Neuronal stem cell (in vitro differentiated cells): ENCODE results near the gene CCDC57.

Experiments
- DNase-seq: peaks from one replicate; pipeline ENCODE4 v3.0.0-alpha.2; 2013; ENCODE audit warnings: low spot score
- H2AFZ ChIP-seq: one replicate; pipeline ENCODE4 v1.6.1; 2013; ENCODE audit warnings: mild to moderate bottlenecking, low read length, inconsistent platforms
- H2AK5ac ChIP-seq: 2 replicates; pipeline ENCODE4 v1.6.1; 2013; ENCODE audit warnings: low read depth, mild to moderate bottlenecking, inconsistent platforms, low read length, moderate library complexity, mixed read lengths
- H2BK120ac ChIP-seq: 2 replicates; pipeline ENCODE4 v1.6.1; 2013; ENCODE audit warnings: low read depth, mild to moderate bottlenecking, inconsistent platforms, low read length, moderate library complexity, mixed read lengths
- H2BK12ac ChIP-seq: one replicate; pipeline ENCODE4 v1.6.1; 2013; ENCODE audit warnings: low read length, inconsistent platforms
- H2BK15ac ChIP-seq: 2 replicates; pipeline ENCODE4 v1.6.1; 2013; ENCODE audit warnings: mild to moderate bottlenecking, low read length, inconsistent platforms, mixed read lengths
- H2BK5ac ChIP-seq: one replicate; pipeline ENCODE4 v1.6.1; 2013; ENCODE audit warnings: inconsistent platforms, mild to moderate bottlenecking, low read length, moderate library complexity
- H3K14ac ChIP-seq: one replicate; pipeline ENCODE4 v1.6.1; 2013; ENCODE audit warnings: low read length, inconsistent platforms
- H3K18ac ChIP-seq: 2 replicates; pipeline ENCODE4 v1.6.1; 2013; ENCODE audit warnings: low read length, inconsistent platforms
- H3K23ac ChIP-seq: 2 replicates; pipeline ENCODE4 v1.6.1; 2013; ENCODE audit warnings: low read depth, mild to moderate bottlenecking, mixed read lengths, low read length, inconsistent platforms; ENCODE audit not compliant: poor library complexity
- H3K27ac ChIP-seq: replicated peaks from 3 replicates; pipeline ENCODE4 v1.5.1; 2013; ENCODE audit warnings: low read length, inconsistent platforms
- H3K27me3 ChIP-seq, 3 experiments: 2 replicates each; pipeline ENCODE4 v1.6.1; 2013; ENCODE audit warnings: low read length in 3 of 3, mild to moderate bottlenecking in 2 of 3, inconsistent platforms in 1 of 3, low read depth in 1 of 3, mixed read lengths in 1 of 3, moderate library complexity in 1 of 3; ENCODE audit not compliant: control insufficient read depth in 3 of 3, insufficient read depth in 3 of 3
- H3K36me3 ChIP-seq, 2 donors: replicated peaks in 1 of 2; 2 replicates each; pipeline ENCODE4 v1.6.1; 2013; ENCODE audit warnings: low read length in 2 of 2; ENCODE audit not compliant: control insufficient read depth in 2 of 2, insufficient read depth in 2 of 2
- H3K4ac ChIP-seq: 2 replicates; pipeline ENCODE4 v1.6.1; 2013; ENCODE audit warnings: inconsistent platforms, mild to moderate bottlenecking, low read length, moderate library complexity
- H3K4me1 ChIP-seq, 2 donors: 1 replicate in 1 of 2; 2 replicates in 1 of 2; pipeline ENCODE4 v1.6.1; 2013; ENCODE audit warnings: low read length in 2 of 2, low read depth in 1 of 2; ENCODE audit not compliant: control insufficient read depth in 2 of 2, insufficient read depth in 1 of 2
- H3K4me2 ChIP-seq: one replicate; pipeline ENCODE4 v1.6.1; 2013; ENCODE audit warnings: mild to moderate bottlenecking, low read length, inconsistent platforms; ENCODE audit not compliant: insufficient read depth, poor library complexity, severe bottlenecking
- H3K4me3 ChIP-seq, 2 donors: 2 replicates each; pipeline ENCODE4 v1.5.1; 2013; ENCODE audit warnings: low read length in 2 of 2, mild to moderate bottlenecking in 2 of 2, inconsistent platforms in 1 of 2, moderate library complexity in 1 of 2
- H3K79me1 ChIP-seq: one replicate; pipeline ENCODE4 v1.6.1; 2013; ENCODE audit warnings: low read depth, mild to moderate bottlenecking, inconsistent platforms, low read length, moderate library complexity
- H3K9ac ChIP-seq: one replicate; pipeline ENCODE4 v1.6.1; 2013; ENCODE audit warnings: mild to moderate bottlenecking, low read depth, low read length, inconsistent platforms; ENCODE audit not compliant: poor library complexity
- H3K9me3 ChIP-seq, 2 donors: replicated peaks in 1 of 2; 2 replicates each; pipeline versions ENCODE3 to v1.6.1; 2013; ENCODE audit warnings: low read length in 2 of 2, mild to moderate bottlenecking in 2 of 2, inconsistent platforms in 1 of 2, low read depth in 1 of 2, mixed read lengths in 1 of 2, moderate library complexity in 1 of 2; ENCODE audit not compliant: control insufficient read depth in 2 of 2, insufficient read depth in 1 of 2
- H4K8ac ChIP-seq: one replicate; pipeline ENCODE4 v1.6.1; 2013; ENCODE audit warnings: low read depth, mild to moderate bottlenecking, inconsistent platforms, low read length, moderate library complexity
- H4K91ac ChIP-seq: one replicate; pipeline ENCODE4 v1.6.1; 2013; ENCODE audit warnings: low read length, low read depth, mild to moderate bottlenecking, inconsistent platforms; ENCODE audit not compliant: poor library complexity
- WGBS, 2 donors: extraction: QIAGEN DNeasy Blood & Tissue Kit; methylation state at CpG; one replicate each; pipeline ENCODE4 v1.1.7; 2013; ENCODE audit warnings: missing lambda C conversion rate in 2 of 2, mixed read lengths in 1 of 2; ENCODE audit not compliant: insufficient read length in 2 of 2, insufficient replicate concordance in 1 of 2; ENCODE audit errors: extremely low coverage in 2 of 2; 5-methylcytosine and 5-hydroxymethylcytosine counted together

The CCDC57 gene

DNA sequence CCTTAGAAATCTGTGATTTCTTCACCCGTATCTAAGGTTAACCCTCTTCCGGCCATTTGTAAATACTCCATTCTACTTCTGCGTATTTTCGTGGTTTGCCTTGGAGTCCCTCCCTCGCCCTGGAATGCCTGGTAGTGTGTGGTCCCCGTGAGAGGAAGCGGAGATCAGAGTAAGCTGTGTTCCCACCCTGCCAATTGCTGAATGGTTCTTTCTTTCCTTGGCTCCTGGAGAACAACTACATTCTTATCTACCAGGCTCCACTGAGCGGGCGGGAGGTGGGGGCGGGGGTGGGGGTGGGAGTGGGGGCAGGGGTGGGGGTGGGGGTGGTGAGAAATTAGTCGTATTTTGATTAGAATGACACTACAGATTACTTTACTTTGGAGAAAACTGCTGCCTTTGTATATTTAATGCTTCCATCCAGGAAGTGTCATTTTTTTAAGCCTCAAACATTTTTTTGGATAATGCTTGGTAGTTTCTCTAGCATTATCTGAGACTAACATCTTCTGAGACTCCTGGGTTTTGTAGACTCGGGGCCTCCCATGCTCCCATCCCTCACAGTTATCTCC is 93.7 kb downstream of the CCDC57 start:
- peak overlapping the region; percentile 92 for H2BK120ac ChIP-seq
- no peak overlapping the region for H3K4ac ChIP-seq
- peak overlapping the region; percentile 48 for H2BK12ac ChIP-seq
- H3K79me1 ChIP-seq: peaks cover 3% of the 10 kb centered on the region
- peak overlapping the region; percentile 86 for H3K14ac ChIP-seq
- peak overlapping the region; percentile 4 for H2AFZ ChIP-seq
- H3K36me3 ChIP-seq: peaks cover 1 to 2% of the 10 kb centered on the region in 2 donors
- H2AK5ac ChIP-seq: peak overlapping the region; percentile 79
- no peak overlapping the region for H3K4me3 ChIP-seq
- peak overlapping the region; percentile 99 for H2BK15ac ChIP-seq
- no peak overlapping the region for H3K9ac ChIP-seq
- no peak overlapping the region for H3K4me2 ChIP-seq
- H3K23ac ChIP-seq: peak overlapping the region; percentile 44
- no peak overlapping the region for H4K8ac ChIP-seq
- H4K91ac ChIP-seq: peak overlapping the region; percentile 87
- DNase-seq: peak; percentile 38
- peak overlapping the region; percentile 33 for H2BK5ac ChIP-seq
- H3K4me1 ChIP-seq: peaks cover 22 to 23% of the 10 kb centered on the region in 2 donors
- H3K27me3 ChIP-seq: no peaks in the 10 kb centered on the region
- H3K18ac ChIP-seq: peak overlapping the region; percentile 93
- WGBS, 2 donors: no CpG with 5 or more reads among the region's 12 CpGs
- no peaks in the 10 kb centered on the region for H3K9me3 ChIP-seq
- H3K27ac ChIP-seq: peak overlapping the region; percentile 68

DNA sequence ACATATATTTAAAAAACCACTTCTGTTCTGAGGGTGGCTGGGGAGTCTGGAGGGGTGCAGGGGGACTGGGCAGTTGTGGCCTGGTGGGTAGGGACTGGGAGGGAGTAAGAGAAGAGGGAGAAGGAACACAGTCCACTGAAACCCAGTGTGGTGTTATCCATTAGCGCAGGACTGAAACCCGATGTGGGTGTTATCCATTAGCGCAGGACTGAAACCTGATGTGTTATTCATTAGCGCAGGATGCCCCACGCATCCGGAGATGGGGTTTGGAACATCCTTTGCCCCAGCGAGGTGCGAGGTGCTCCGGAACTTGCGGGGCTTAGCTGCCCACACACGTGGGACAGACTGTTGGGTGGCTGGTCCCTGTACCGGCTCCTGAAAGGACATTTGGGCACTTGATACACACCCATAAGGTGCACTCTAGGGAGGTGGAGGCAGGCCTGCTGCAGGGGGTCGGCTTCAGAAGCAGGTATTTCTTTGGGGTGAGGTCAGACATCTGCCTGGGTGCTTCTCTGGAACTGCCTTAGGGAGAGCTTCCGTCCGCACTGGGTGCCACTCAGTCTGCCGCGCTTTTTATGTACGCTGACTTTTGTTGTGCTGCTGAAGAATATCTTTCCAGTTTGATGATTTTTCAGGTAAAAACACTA is 94.4 kb downstream of the CCDC57 start:
- WGBS, 2 donors: no CpG with 5 or more reads among the region's 18 CpGs
- peak overlapping the region; percentile 3 for H3K14ac ChIP-seq

DNA sequence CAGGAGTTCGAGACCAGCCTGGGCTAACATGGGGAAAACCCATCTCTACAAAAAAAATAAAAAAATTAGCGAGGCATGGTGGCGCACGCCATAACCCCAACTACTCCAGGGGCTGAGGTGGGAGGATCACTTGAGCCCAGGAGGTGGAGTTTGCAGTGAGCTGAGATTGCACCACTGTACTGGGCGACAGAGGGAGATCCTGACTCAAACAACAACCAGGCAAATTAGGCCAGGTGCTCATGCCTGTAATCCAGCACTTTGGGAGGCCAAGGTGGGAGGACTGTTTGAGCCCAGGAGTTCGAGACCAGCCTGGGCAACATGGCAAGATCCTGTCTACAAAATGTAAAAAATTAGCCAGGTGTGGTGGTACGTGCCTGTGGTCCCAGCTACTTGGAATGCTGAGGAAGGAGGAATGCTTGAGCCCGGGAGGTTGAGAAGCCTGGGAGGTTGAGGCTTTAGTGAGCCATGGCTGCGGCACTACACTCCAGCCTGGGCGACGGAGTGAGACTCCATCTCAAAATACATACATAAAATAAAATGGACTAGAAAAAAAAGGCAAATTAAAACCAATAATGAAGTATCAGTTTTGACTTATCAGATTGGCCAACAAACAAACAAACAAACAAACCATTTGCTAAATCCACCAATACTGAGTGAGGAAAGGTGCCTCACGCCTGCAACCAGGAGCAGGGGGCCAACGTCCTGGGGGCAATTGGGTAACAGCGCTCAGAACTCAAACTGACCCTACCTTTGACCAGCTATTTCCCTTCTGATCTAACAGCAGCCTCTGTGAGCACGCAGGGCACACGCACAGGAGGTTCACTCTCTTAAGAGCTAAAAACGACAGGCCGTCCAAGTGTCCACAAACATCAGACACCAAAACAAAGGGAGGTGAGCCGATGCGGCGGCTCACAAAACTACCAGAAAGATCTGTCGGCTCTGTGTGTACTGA is 95.2 kb downstream of the CCDC57 start:
- Histone ChIP-seq H3K79me1 (peaks cover 3% of the 10 kb centered on the region), H3K9me3 (no peaks in the 10 kb centered on the region), H3K18ac (peak overlapping the region; percentile 61), H3K36me3 (peaks cover 8 to 11% of the 10 kb centered on the region in 2 donors), H3K9ac (no peak overlapping the region), H4K91ac (peak overlapping the region; percentile 74), H3K4me2 (no peak overlapping the region), H3K23ac (no peak overlapping the region), H4K8ac (no peak overlapping the region), H3K4ac (peak overlapping the region; percentile 87), H3K27me3 (no peaks in the 10 kb centered on the region), H3K4me1 (peaks cover 22 to 23% of the 10 kb centered on the region in 2 donors), H2AFZ (no peak overlapping the region), H2BK15ac (no peak overlapping the region), H2BK5ac (no peak overlapping the region), H2BK120ac (peak overlapping the region; percentile 63), H3K27ac (no peak overlapping the region), H2BK12ac (no peak overlapping the region), H3K4me3 (no peak overlapping the region), H2AK5ac (peak overlapping the region; percentile 19), H3K14ac (no peak overlapping the region)
- DNase-seq: no peak
- no CpG with 5 or more reads among the region's 22 CpGs for WGBS, 2 donors

More for the DNA sequence above, 94.4 kb downstream of the CCDC57 start:
- Histone ChIP-seq H3K27ac (peak overlapping the region; percentile 68), H3K9me3 (no peaks in the 10 kb centered on the region), H3K79me1 (peaks cover 3% of the 10 kb centered on the region), H3K36me3 (peaks cover 5 to 6% of the 10 kb centered on the region in 2 donors), H3K4ac (no peak overlapping the region), H3K18ac (peak overlapping the region; percentile 96), H3K23ac (no peak overlapping the region), H2AFZ (peak overlapping the region; percentile 4), H4K91ac (peak overlapping the region; percentile 31), H2BK5ac (no peak overlapping the region), H3K27me3 (no peaks in the 10 kb centered on the region), H4K8ac (no peak overlapping the region), H3K4me1 (peaks cover 22 to 23% of the 10 kb centered on the region in 2 donors), H2AK5ac (peak overlapping the region; percentile 43), H3K9ac (no peak overlapping the region), H2BK15ac (no peak overlapping the region), H2BK120ac (peak overlapping the region; percentile 81), H3K4me3 (no peak overlapping the region), H3K4me2 (no peak overlapping the region), H2BK12ac (peak overlapping the region; percentile 91)
- no peak for DNase-seq
